Activated T-helper 1 cell treated with anti-CD3 and anti-CD28 coated beads, Interleukin-12 subunit alpha, Interleukin-12 subunit beta, Interleukin-2, Interleukin-4 antibody, amounts not matched to agents 30 ng/mL and 10 ng/mL and 1 ng/mL, durations not matched to agents 14 hours and 24 hours and 36 hours (primary cell): ENCODE data around the gene KIF26A. TPM values are rescaled to one million over a fixed set of nuclear protein-coding genes. Genes with fewer than 3 reads are reported as not detected.

Source experiments
- DNase-seq: peaks from one replicate; pipeline ENCODE4 v3.0.0; 2021; ENCODE audit warnings: low spot score
- H3K27ac Mint-ChIP-seq: one replicate; pipeline ENCODE4 v1.8.0; 2021; ENCODE audit warnings: mild to moderate bottlenecking, mixed read lengths
- H3K27me3 Mint-ChIP-seq: one replicate; pipeline ENCODE4 v1.8.0; 2022; ENCODE audit warnings: mild to moderate bottlenecking, moderate library complexity, mixed read lengths; ENCODE audit not compliant: insufficient read depth
- H3K36me3 Mint-ChIP-seq: one replicate; pipeline ENCODE4 v1.8.0; 2021; ENCODE audit warnings: low read depth, mixed read lengths
- H3K4me1 Mint-ChIP-seq: one replicate; pipeline ENCODE4 v1.8.0; 2021; ENCODE audit warnings: low read depth, mixed read lengths
- H3K4me3 Mint-ChIP-seq: one replicate; pipeline ENCODE4 v1.8.0; 2021; ENCODE audit warnings: mild to moderate bottlenecking, moderate library complexity, mixed read lengths
- H3K9me3 Mint-ChIP-seq: one replicate; pipeline ENCODE4 v1.8.0; 2021; ENCODE audit warnings: mixed read lengths
- intact Hi-C: fragments of 100-400 bp; cut with micrococcal nuclease; formaldehyde crosslinking; loops from one replicate; pipeline ENCODE4 v1.15.1; 2024
- total RNA-seq: library from RNA; stranded (reverse); gene quantifications from 2 replicates; pipeline ENCODE4 v1.2.3, GENCODE V29; 2022

Gene KIF26A
- total RNA-seq, 1 donor from 2014 or later: 0.05 TPM

DNA sequence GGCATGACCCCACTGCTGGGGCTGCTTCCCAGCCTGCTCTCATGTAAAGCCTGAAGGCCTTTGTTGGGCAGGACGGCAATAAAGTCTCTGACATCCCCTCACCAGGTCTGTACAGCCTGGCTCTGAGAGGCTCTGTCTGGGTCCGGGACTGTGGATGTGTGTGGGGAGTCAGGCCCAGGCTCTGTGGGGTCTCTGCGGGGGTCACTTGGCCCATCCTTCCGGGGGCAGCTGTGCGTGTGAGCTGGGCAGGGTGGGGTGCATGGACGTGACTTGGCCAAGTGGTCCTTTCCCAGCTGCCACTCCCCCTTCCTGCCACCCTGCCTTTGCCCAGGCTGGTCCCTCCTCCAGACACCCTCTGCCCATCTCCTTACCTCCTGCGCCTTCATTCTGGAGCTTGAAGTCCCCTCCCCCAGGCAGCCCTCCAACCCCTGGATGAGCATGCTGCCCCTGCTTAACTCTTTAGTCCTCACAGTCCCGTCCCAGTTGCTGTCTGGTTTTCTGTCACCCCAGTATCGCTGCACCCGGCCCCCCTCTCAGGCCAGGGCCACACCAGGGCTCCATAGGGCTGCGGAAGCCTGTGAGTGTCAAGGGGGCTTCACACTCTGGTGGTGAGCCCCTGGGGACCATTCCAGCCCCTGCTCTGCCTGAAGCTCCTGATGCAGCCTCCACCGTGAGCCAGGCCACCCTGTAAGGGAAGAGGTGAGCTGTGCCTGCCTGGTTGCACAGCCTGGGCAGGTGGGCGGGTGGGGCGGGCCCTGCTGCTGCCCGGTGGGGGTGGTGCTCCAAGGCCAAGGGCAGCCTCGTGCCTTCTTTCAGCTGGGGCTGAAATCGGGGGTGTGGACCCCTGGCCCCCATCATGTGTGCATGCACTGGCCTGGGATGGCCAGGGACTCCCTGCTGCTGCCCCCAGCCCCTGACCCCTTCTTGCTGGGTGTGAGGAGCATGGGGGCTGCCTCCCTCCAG is 25.5 kb upstream of the KIF26A start:
- Mint-ChIP-seq H3K27ac (no peak overlapping the region), H3K27me3 (peaks cover 3% of the 10 kb centered on the region), H3K4me3 (no peak overlapping the region), H3K4me1 (no peaks in the 10 kb centered on the region), H3K9me3 (no peaks in the 10 kb centered on the region), H3K36me3 (no peaks in the 10 kb centered on the region)
- DNase-seq: no peak
- intact Hi-C loops: no loop called here

DNA sequence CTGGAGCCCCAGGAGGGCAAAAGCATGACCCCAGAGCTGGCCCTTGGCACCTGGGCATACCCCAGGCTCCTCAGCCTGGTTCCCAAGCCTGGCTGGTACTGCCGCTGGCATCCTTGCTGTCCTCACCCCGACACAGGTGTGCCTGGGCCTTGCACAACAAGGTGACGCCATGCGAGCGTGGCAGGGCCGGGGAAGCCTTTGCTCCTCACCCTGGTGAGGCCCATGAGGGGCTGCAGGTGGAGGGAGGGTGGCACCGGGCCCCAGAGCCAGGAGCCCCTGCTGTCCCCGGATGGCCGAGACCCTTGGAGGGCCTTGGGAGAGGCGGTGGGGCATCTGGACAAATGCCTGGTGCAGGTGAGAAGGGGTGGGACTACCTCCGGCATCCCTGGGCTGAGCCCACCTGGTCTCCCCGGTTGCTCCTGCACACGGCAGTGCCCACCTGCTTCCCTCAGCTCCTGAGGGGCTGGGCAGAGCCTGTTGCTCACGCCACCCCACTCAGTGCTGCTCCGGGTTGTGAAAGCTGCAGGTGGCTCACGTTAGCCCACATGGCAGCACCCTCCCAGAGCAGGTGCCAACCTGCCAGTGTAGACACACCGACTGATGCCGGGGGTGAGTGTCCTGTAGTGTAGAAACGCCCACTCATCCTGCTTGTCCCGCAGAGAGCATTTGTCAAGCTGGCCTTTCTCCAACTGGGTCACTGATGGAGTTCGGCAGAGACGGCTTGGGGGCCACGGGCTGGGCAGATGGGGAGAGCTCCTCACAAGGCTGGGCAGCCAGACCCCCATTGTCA is 24.6 kb upstream of the KIF26A start:
- DNase-seq: no peak
- Mint-ChIP-seq H3K4me3 (no peak overlapping the region), H3K27ac (no peak overlapping the region), H3K4me1 (no peaks in the 10 kb centered on the region), H3K27me3 (peaks cover 10% of the 10 kb centered on the region), H3K9me3 (no peaks in the 10 kb centered on the region), H3K36me3 (no peaks in the 10 kb centered on the region)
- intact Hi-C loops: no loop called here

DNA sequence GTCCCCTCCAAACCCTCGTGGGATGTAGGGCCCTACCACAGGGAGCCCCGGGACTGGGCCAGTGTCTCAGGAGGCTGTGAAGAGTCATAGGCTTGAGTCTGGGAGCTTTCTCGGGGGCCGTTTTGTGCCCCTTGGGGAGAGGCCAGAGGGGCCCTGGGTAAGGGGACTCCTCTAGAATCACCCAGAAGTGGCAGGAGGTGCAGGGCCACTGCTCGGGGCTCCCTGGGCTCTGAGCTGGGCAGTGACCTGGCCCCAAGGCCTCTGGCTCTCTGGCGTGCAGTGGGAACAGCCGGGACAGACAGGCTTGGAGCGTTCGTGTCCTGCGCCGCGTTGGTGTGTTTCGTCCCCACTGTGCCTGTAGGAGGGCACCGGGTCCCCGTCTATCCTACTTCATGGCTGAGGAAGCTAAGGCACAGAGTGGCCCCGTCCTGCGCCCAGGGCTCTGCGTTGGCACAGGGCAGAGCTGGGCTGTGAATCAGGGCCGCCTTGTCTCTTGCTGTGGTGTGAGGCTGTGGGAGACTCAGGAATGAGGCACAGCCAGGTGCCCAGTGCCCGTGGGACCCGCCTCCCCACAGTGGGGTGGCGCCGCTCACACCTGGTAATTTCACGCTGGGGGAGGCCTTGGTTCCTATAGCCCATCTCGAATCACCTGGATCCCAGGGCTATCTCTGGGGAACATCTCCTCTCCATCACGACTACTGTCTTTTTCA is 23.8 kb upstream of the KIF26A start:
- Mint-ChIP-seq H3K4me3 (no peak overlapping the region), H3K27ac (no peak overlapping the region), H3K27me3 (peaks cover 10% of the 10 kb centered on the region), H3K9me3 (no peaks in the 10 kb centered on the region), H3K4me1 (no peaks in the 10 kb centered on the region), H3K36me3 (no peaks in the 10 kb centered on the region)
- intact Hi-C loops: no loop called here
- no peak for DNase-seq

GRCh38 chr14:104115131-104115600 is 23.2 kb upstream of the KIF26A start:
- no peak overlapping the region for H3K27ac Mint-ChIP-seq
- H3K36me3 Mint-ChIP-seq: no peaks in the 10 kb centered on the region
- no peak overlapping the region for H3K4me3 Mint-ChIP-seq
- H3K9me3 Mint-ChIP-seq: no peaks in the 10 kb centered on the region
- peaks cover 13% of the 10 kb centered on the region for H3K27me3 Mint-ChIP-seq
- intact Hi-C loops: no loop called here
- no peaks in the 10 kb centered on the region for H3K4me1 Mint-ChIP-seq
- no peak for DNase-seq

GRCh38 chr14:104115691-104116287 is 22.6 kb upstream of the KIF26A start:
- H3K36me3 Mint-ChIP-seq: no peaks in the 10 kb centered on the region
- H3K4me3 Mint-ChIP-seq: no peak overlapping the region
- H3K9me3 Mint-ChIP-seq: no peaks in the 10 kb centered on the region
- DNase-seq: no peak
- no peaks in the 10 kb centered on the region for H3K4me1 Mint-ChIP-seq
- intact Hi-C loops: no loop called here
- peaks cover 16% of the 10 kb centered on the region for H3K27me3 Mint-ChIP-seq
- no peak overlapping the region for H3K27ac Mint-ChIP-seq

- intact Hi-C loops: no loop called here
- no peaks in the 10 kb centered on the region for H3K9me3 Mint-ChIP-seq
- H3K27me3 Mint-ChIP-seq: peaks cover 18% of the 10 kb centered on the region
- DNase-seq: no peak
- H3K36me3 Mint-ChIP-seq: no peaks in the 10 kb centered on the region
- no peaks in the 10 kb centered on the region for H3K4me1 Mint-ChIP-seq
- no peak overlapping the region for H3K27ac Mint-ChIP-seq
- no peak overlapping the region for H3K4me3 Mint-ChIP-seq
These were observed 22.1 kb upstream of the KIF26A start for GRCh38 chr14:104116288-104116755.

GRCh38 chr14:104116756-104117340 is 21.5 kb upstream of the KIF26A start:
- H3K27ac Mint-ChIP-seq: no peak overlapping the region
- no peaks in the 10 kb centered on the region for H3K9me3 Mint-ChIP-seq
- no peak for DNase-seq
- H3K27me3 Mint-ChIP-seq: peaks cover 23% of the 10 kb centered on the region
- intact Hi-C loops: no loop called here
- H3K4me3 Mint-ChIP-seq: no peak overlapping the region
- no peaks in the 10 kb centered on the region for H3K4me1 Mint-ChIP-seq
- no peaks in the 10 kb centered on the region for H3K36me3 Mint-ChIP-seq

DNA sequence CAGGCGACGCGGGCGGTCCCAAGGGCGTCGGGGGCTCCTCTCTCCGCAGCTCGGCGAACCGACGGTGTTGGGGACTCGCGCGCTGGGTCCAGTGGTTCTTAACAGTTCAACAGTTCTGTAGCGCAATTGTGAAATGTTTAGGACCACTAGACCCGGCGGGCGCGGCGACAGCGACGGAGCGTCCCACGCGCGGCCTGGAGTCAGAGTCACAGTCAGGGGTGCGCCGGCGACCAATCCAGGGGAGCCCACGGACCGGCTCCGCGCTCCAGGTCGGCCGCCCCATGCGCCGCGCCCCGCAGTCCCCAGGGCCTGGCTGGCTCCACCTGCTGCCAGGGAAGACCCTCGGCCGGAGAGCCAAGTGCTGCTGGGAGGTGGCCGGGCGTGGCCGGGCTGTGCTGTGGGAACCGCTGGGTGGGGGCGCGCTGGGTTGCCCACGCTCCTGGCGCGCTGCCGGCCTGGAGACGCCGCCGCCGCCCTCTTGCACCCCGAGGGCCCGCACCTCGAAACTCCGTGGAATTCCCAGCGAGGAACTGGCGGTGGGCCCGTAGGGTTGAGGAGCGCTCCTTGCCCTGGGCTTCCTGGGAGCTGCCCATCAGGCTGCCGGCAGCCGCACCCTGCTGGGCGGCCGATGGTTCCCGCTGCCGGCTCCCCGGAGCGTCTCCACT is 20.9 kb upstream of the KIF26A start:
- H3K4me1 Mint-ChIP-seq: no peaks in the 10 kb centered on the region
- no peaks in the 10 kb centered on the region for H3K36me3 Mint-ChIP-seq
- no peak overlapping the region for H3K27ac Mint-ChIP-seq
- H3K4me3 Mint-ChIP-seq: no peak overlapping the region
- H3K9me3 Mint-ChIP-seq: no peaks in the 10 kb centered on the region
- intact Hi-C loops: no loop called here
- peaks cover 23% of the 10 kb centered on the region for H3K27me3 Mint-ChIP-seq
- DNase-seq: no peak

GRCh38 chr14:104118006-104118844 is 20.2 kb upstream of the KIF26A start:
- no peak overlapping the region for H3K4me3 Mint-ChIP-seq
- DNase-seq: no peak
- H3K4me1 Mint-ChIP-seq: no peaks in the 10 kb centered on the region
- H3K9me3 Mint-ChIP-seq: no peaks in the 10 kb centered on the region
- no peaks in the 10 kb centered on the region for H3K36me3 Mint-ChIP-seq
- no peak overlapping the region for H3K27ac Mint-ChIP-seq
- peaks cover 25% of the 10 kb centered on the region for H3K27me3 Mint-ChIP-seq
- intact Hi-C loops: no loop called here

DNA sequence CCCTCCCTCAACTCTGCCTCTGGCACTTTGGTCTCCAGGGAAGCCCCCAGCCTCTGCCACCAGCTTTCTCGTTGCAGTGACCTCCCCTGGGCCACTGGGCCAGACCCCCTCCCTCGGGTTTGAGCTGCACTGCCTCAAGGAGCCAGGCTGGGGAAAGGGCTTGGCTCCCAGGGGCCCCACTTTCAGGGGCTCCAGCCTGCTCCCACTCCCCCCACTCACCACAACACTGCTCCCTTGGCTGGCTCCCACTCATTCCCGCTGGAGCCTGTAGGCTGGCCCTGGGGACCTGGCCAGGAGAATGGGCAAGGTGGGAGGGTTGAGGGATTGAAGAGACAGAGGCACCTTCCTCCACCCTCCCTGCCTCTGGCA is 19.3 kb upstream of the KIF26A start:
- Mint-ChIP-seq H3K27ac (no peak overlapping the region), H3K36me3 (no peaks in the 10 kb centered on the region), H3K27me3 (peaks cover 28% of the 10 kb centered on the region), H3K4me3 (no peak overlapping the region), H3K9me3 (peaks cover 4% of the 10 kb centered on the region), H3K4me1 (no peaks in the 10 kb centered on the region)
- DNase-seq: no peak
- intact Hi-C loops: no loop called here

DNA sequence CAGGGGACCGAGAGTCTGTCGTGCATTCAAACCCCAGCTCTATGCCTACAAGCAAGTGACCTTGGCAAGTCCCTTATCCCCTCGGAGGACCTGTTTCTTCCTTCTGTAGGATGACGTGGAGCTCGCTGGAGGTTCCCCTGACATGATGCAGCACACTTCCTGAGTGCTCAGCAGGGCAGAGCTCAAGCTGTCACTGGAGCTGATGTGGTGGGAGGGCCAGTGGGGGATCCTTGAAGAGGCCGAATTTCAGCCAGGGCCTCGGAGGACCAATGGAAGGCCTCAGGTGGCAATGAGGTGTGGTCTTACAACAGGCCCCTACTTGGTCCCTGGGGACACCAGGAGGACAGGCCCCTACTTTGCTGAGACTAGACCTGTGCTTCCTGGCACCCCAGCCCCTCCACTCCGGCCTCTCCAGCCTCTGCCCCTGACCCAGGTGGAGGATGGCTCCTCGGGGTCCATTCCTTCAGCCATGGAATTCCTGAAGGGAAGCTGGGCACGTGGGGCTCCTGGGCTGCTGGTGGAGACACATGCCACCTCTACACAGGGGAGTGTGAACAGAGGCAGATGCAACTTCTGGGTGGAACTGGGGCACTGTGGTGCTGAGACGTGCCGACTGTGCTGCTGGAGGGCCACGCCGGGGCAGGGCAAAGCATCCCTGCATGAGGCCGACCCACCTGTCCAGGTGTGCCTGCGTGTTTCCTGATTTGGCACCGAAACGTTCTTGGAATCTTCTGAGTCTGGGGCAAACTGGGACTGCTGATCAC is 18.7 kb upstream of the KIF26A start:
- H3K27ac Mint-ChIP-seq: no peak overlapping the region
- H3K36me3 Mint-ChIP-seq: no peaks in the 10 kb centered on the region
- no peaks in the 10 kb centered on the region for H3K4me1 Mint-ChIP-seq
- peaks cover 29% of the 10 kb centered on the region for H3K27me3 Mint-ChIP-seq
- no peak overlapping the region for H3K4me3 Mint-ChIP-seq
- intact Hi-C loops: no loop called here
- no peak for DNase-seq
- H3K9me3 Mint-ChIP-seq: peaks cover 6% of the 10 kb centered on the region
